Progenitor cell of endocrine pancreas (in vitro differentiated cells): Measurements from ENCODE around the gene UBR3. TPM values are rescaled to one million over a fixed set of nuclear protein-coding genes. Genes with fewer than 3 reads are reported as not detected.

Experiments used
- DNase-seq: peaks from one replicate; pipeline ENCODE4 v3.0.0; 2021; ENCODE audit warnings: low spot score; ENCODE audit not compliant: unreplicated experiment
- H3K27ac Mint-ChIP-seq: 2 replicates; pipeline ENCODE4 v1.8.0; 2021; ENCODE audit warnings: mild to moderate bottlenecking, moderate library complexity, mixed read lengths
- H3K27me3 Mint-ChIP-seq: 2 replicates; pipeline ENCODE4 v1.8.0; 2021; ENCODE audit warnings: mixed read lengths
- H3K36me3 Mint-ChIP-seq: 2 replicates; pipeline ENCODE4 v1.8.0; 2022; ENCODE audit warnings: mixed read lengths; ENCODE audit not compliant: insufficient read depth
- H3K4me1 Mint-ChIP-seq: 2 replicates; pipeline ENCODE4 v1.8.0; 2021; ENCODE audit warnings: low read depth, mixed read lengths
- H3K4me3 Mint-ChIP-seq: 2 replicates; pipeline ENCODE4 v1.8.0; 2021; ENCODE audit warnings: low read depth, mild to moderate bottlenecking, moderate library complexity, mixed read lengths
- H3K9me3 Mint-ChIP-seq: 2 replicates; pipeline ENCODE4 v1.8.0; 2021; ENCODE audit warnings: low read depth, mixed read lengths
- total RNA-seq: library from RNA; stranded (reverse); gene quantifications from 2 replicates; pipeline ENCODE4 v1.2.1, GENCODE V29; 2021
- TF ChIP-seq, protein P1 (sequence below): fragments of 200-600 bp; sonication (generic); IDR thresholded peaks from one replicate; pipeline ENCODE4 v1.5.0; 2021; ENCODE audit warnings: antibody characterized with exemption, mild to moderate bottlenecking; ENCODE audit not compliant: unreplicated experiment

UBR3 gene
- total RNA-seq, 1 donor from 2014 or later: 36.9 TPM

DNA sequence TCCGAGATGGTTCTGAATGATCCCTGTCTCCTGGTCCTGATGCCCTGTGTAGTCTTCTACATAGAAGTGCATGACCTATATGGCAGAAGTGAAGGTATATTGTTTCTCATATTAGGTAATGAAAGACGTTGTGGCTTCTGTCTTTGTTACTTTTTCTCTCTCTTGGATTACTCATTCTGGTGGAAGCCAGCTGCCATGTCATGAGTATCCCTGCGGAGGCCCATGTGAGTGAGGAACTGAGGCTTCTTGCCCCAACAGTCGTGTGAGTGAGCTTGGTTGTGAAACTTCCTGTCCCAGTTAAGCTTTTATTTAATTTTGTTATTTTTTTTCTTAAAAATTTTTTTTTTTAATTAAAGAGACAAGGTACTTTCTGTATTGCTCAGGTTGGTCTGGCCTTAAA lies 134.7 kb downstream of the UBR3 start:
- H3K27ac Mint-ChIP-seq: no peak overlapping the region
- no peaks in the 10 kb centered on the region for H3K9me3 Mint-ChIP-seq
- no peak for DNase-seq

DNA sequence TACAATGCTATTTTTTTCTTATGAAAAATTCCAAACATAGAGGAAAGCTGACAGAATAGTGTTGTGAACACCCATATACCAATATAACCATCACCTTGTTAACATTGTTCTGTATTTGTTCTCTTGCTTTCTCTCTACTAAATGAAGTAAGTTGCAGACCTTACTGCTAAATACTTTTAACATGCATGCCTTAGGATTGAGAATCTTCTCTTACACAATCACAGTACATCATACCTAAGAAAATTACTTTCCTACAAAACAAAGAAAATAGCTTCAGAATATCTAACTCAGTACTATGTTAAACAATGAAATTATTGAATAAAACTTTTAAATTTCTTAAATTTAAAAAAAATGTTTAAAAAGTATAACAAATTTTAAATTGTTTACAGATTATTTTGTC lies 136.5 kb downstream of the UBR3 start:
- Mint-ChIP-seq H3K36me3 (peaks cover 22% of the 10 kb centered on the region), H3K9me3 (peaks cover 6% of the 10 kb centered on the region)

More for the DNA sequence above, 134.7 kb downstream of the UBR3 start:
- no peaks in the 10 kb centered on the region for H3K27me3 Mint-ChIP-seq
- H3K4me3 Mint-ChIP-seq: no peak overlapping the region
- TF ChIP-seq, protein P1, sequence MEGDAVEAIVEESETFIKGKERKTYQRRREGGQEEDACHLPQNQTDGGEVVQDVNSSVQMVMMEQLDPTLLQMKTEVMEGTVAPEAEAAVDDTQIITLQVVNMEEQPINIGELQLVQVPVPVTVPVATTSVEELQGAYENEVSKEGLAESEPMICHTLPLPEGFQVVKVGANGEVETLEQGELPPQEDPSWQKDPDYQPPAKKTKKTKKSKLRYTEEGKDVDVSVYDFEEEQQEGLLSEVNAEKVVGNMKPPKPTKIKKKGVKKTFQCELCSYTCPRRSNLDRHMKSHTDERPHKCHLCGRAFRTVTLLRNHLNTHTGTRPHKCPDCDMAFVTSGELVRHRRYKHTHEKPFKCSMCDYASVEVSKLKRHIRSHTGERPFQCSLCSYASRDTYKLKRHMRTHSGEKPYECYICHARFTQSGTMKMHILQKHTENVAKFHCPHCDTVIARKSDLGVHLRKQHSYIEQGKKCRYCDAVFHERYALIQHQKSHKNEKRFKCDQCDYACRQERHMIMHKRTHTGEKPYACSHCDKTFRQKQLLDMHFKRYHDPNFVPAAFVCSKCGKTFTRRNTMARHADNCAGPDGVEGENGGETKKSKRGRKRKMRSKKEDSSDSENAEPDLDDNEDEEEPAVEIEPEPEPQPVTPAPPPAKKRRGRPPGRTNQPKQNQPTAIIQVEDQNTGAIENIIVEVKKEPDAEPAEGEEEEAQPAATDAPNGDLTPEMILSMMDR: no peak
- peaks cover 20% of the 10 kb centered on the region for H3K36me3 Mint-ChIP-seq
- H3K4me1 Mint-ChIP-seq: peaks cover 2% of the 10 kb centered on the region

DNA sequence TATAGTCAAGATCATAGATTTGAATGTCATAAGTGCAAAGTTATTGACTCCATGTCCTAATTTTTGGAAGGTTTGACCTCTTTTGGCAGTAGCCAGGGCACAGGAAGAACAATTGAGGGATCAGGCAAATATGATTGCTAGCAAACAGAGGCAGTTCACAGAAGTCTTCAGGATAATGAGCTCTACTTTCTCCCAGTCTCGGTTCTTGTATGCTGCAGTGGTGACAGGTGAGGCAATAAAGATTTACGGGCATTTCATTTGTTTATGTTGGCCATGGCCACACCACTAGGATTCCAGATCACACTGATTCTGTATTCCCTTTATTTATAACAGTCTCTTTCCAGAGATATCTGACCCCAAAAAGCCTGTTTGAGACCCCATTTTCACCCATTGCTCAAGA lies 137.5 kb downstream of the UBR3 start:
- H3K27ac Mint-ChIP-seq: no peak overlapping the region
- TF ChIP-seq, protein P1: no peak
- no peaks in the 10 kb centered on the region for H3K27me3 Mint-ChIP-seq
- no peak overlapping the region for H3K4me3 Mint-ChIP-seq
- DNase-seq: no peak
- peaks cover 2% of the 10 kb centered on the region for H3K4me1 Mint-ChIP-seq
- H3K9me3 Mint-ChIP-seq: peaks cover 7% of the 10 kb centered on the region
- peaks cover 28% of the 10 kb centered on the region for H3K36me3 Mint-ChIP-seq

More for the DNA sequence above, 136.5 kb downstream of the UBR3 start:
- TF ChIP-seq, protein P1: no peak
- DNase-seq: no peak
- H3K27ac Mint-ChIP-seq: no peak overlapping the region
- H3K4me3 Mint-ChIP-seq: no peak overlapping the region
- H3K4me1 Mint-ChIP-seq: peaks cover 2% of the 10 kb centered on the region
- no peaks in the 10 kb centered on the region for H3K27me3 Mint-ChIP-seq

DNA sequence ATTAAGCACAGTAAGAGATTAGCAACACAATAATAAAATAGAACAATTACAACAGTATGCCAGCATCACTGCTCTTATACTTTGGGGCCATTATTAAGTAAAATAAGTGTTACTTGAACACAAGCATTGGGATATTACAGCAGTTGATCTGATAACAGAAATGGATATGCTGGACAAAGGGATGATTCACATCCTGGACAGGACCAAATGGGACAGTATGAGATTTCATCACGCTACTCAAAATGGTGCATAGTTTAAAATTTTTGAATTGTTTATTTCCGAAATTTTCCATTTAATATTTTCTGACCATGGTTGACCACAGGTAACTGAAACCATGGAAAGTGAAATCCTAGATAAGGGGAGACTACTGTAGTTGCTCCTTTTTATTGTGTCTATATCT lies 138.2 kb downstream of the UBR3 start:
- no peak for DNase-seq
- Mint-ChIP-seq H3K9me3 (peaks cover 10% of the 10 kb centered on the region), H3K36me3 (peaks cover 32% of the 10 kb centered on the region), H3K4me3 (no peak overlapping the region), H3K27me3 (no peaks in the 10 kb centered on the region), H3K4me1 (peaks cover 2% of the 10 kb centered on the region), H3K27ac (no peak overlapping the region)
- TF ChIP-seq, protein P1: no peak

DNA sequence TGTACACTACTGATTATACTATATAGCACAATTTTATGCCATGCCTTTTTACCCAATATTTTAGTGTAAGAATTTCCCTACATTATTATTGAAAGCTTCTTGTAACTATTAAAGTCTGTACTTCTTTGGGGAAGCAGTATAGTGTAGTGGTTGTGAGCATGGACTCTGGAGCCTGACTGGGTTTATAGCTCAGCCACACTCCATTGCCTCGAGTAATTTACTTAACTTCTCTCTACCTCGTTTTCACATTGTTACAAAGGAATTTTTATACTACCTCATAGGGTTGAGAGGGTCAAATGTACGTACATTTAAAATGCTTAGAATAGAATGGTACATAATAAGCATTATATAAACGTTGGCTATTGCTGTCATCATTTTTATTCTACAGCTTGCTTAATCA lies 139.2 kb downstream of the UBR3 start:
- Mint-ChIP-seq H3K4me1 (peaks cover 2% of the 10 kb centered on the region), H3K36me3 (peaks cover 27% of the 10 kb centered on the region), H3K4me3 (no peak overlapping the region), H3K27ac (no peak overlapping the region), H3K9me3 (peaks cover 10% of the 10 kb centered on the region), H3K27me3 (no peaks in the 10 kb centered on the region)
- DNase-seq: no peak
- TF ChIP-seq, protein P1: no peak
